SJSA1 (cell line): Measurements from ENCODE around the gene CC2D1A. TPM values are rescaled to one million over a fixed set of nuclear protein-coding genes. Genes with fewer than 3 reads are reported as not detected.
"Not testable (repeated sequence)": the region's sequence is repeated elsewhere in the genome, so short reads cannot be mapped to it uniquely, and the experiment has no call there.

Experiments used
- DNase-seq, 2 experiments: peaks; one replicate each; pipeline ENCODE4 v3.0.0-alpha.2; 2015 to 2020; ENCODE audit warnings: low spot score in 2 of 2, low read depth in 1 of 2
- H3K27ac ChIP-seq: fragments of 250-450 bp; sonication (Bioruptor Pico); 2 replicates; pipeline ENCODE4 v1.5.1; 2020; ENCODE audit warnings: mild to moderate bottlenecking, moderate library complexity
- H3K27me3 ChIP-seq: fragments of 250-450 bp; sonication (Bioruptor Pico); replicated peaks from 2 replicates; pipeline ENCODE4 v1.5.1; 2020; ENCODE audit warnings: mild to moderate bottlenecking, moderate library complexity
- H3K36me3 ChIP-seq: fragments of 250-450 bp; sonication (Bioruptor Pico); 2 replicates; pipeline ENCODE4 v1.5.1; 2020; ENCODE audit warnings: mild to moderate bottlenecking
- H3K4me1 ChIP-seq: fragments of 250-450 bp; sonication (Bioruptor Pico); replicated peaks from 2 replicates; pipeline ENCODE4 v1.6.1; 2021; ENCODE audit warnings: mild to moderate bottlenecking
- H3K4me3 ChIP-seq: fragments of 250-450 bp; sonication (Bioruptor Pico); 2 replicates; pipeline ENCODE4 v1.5.1; 2020; ENCODE audit warnings: mild to moderate bottlenecking
- H3K9me3 ChIP-seq: fragments of 250-450 bp; sonication (Bioruptor Pico); replicated peaks from 2 replicates; pipeline ENCODE4 v1.5.1; 2020; ENCODE audit warnings: mild to moderate bottlenecking
- total RNA-seq: library from RNA; depleted of rRNA; stranded (reverse); fragments of >200 nt; shearing (Covaris generic); gene quantifications from 2 replicates; pipeline ENCODE4 v1.2.3, GENCODE V29; 2014

The CC2D1A gene
- total RNA-seq, 1 experiment from 2014 or later = 18.3 TPM

GRCh38 chr19:13961826-13962698, 56.1 kb downstream of the CC2D1A start:
- no peaks in the 10 kb centered on the region for H3K27me3 ChIP-seq
- H3K9me3 ChIP-seq = no peaks in the 10 kb centered on the region
- no peak overlapping the region for H3K27ac ChIP-seq
- peaks cover 16% of the 10 kb centered on the region for H3K4me1 ChIP-seq
- DNase-seq = no peak
- peaks cover 65% of the 10 kb centered on the region for H3K36me3 ChIP-seq
- no peak overlapping the region for H3K4me3 ChIP-seq

- peaks cover 16% of the 10 kb centered on the region for H3K4me1 ChIP-seq
- H3K27ac ChIP-seq = no peak overlapping the region
- no peak overlapping the region for H3K4me3 ChIP-seq
- no peak for DNase-seq
- no peaks in the 10 kb centered on the region for H3K27me3 ChIP-seq
- H3K9me3 ChIP-seq = no peaks in the 10 kb centered on the region
- H3K36me3 ChIP-seq = peaks cover 61% of the 10 kb centered on the region
These were observed 57.0 kb downstream of the CC2D1A start for GRCh38 chr19:13962699-13963602.

- DNase-seq = no peak
- Histone ChIP-seq H3K9me3 (no peaks in the 10 kb centered on the region), H3K36me3 (peaks cover 59% of the 10 kb centered on the region), H3K27me3 (no peaks in the 10 kb centered on the region), H3K4me3 (no peak overlapping the region), H3K27ac (no peak overlapping the region), H3K4me1 (peaks cover 16% of the 10 kb centered on the region)
These were observed 57.7 kb downstream of the CC2D1A start for GRCh38 chr19:13963603-13964105.

GRCh38 chr19:13964776-13965175, 58.8 kb downstream of the CC2D1A start:
- no peak overlapping the region for H3K27ac ChIP-seq
- no peak overlapping the region for H3K4me3 ChIP-seq
- H3K36me3 ChIP-seq = peaks cover 54% of the 10 kb centered on the region
- no peaks in the 10 kb centered on the region for H3K27me3 ChIP-seq
- H3K9me3 ChIP-seq = no peaks in the 10 kb centered on the region
- peak; percentile 67 to 76 for DNase-seq
- H3K4me1 ChIP-seq = peaks cover 16% of the 10 kb centered on the region

GRCh38 chr19:13965377-13965896, 59.4 kb downstream of the CC2D1A start:
- Histone ChIP-seq H3K4me3 (no peak overlapping the region), H3K27me3 (no peaks in the 10 kb centered on the region), H3K4me1 (peaks cover 16% of the 10 kb centered on the region), H3K9me3 (no peaks in the 10 kb centered on the region), H3K27ac (no peak overlapping the region), H3K36me3 (peaks cover 51% of the 10 kb centered on the region)
- no peak for DNase-seq

- no peaks in the 10 kb centered on the region for H3K9me3 ChIP-seq
These were observed 60.1 kb downstream of the CC2D1A start for GRCh38 chr19:13965926-13966683.

GRCh38 chr19:13966684-13967128, 60.7 kb downstream of the CC2D1A start:
- H3K27me3 ChIP-seq = no peaks in the 10 kb centered on the region

More at GRCh38 chr19:13965926-13966683, 60.1 kb downstream of the CC2D1A start:
- DNase-seq = no peak
- Histone ChIP-seq H3K36me3 (peaks cover 45% of the 10 kb centered on the region), H3K27me3 (no peaks in the 10 kb centered on the region), H3K4me3 (no peak overlapping the region), H3K4me1 (peaks cover 16% of the 10 kb centered on the region), H3K27ac (no peak overlapping the region)

GRCh38 chr19:13967206-13967605, 61.2 kb downstream of the CC2D1A start:
- H3K27me3 ChIP-seq, H3K27ac ChIP-seq, DNase-seq, H3K4me3 ChIP-seq, H3K9me3 ChIP-seq: not testable (repeated sequence)
- H3K4me1 ChIP-seq = peaks cover 16% of the 10 kb centered on the region
- H3K36me3 ChIP-seq = peaks cover 41% of the 10 kb centered on the region

More at GRCh38 chr19:13966684-13967128, 60.7 kb downstream of the CC2D1A start:
- DNase-seq = no peak
- Histone ChIP-seq H3K27ac (no peak overlapping the region), H3K9me3 (no peaks in the 10 kb centered on the region), H3K36me3 (peaks cover 41% of the 10 kb centered on the region), H3K4me1 (peaks cover 16% of the 10 kb centered on the region), H3K4me3 (no peak overlapping the region)

- Histone ChIP-seq H3K27me3 (no peaks in the 10 kb centered on the region), H3K4me3 (no peak overlapping the region), H3K27ac (no peak overlapping the region), H3K4me1 (peaks cover 16% of the 10 kb centered on the region), H3K9me3 (no peaks in the 10 kb centered on the region), H3K36me3 (peaks cover 34% of the 10 kb centered on the region)
- DNase-seq = no peak
These were observed 62.5 kb downstream of the CC2D1A start for GRCh38 chr19:13968383-13968935.

- H3K27ac ChIP-seq = no peak overlapping the region
- H3K4me3 ChIP-seq = no peak overlapping the region
- peaks cover 16% of the 10 kb centered on the region for H3K4me1 ChIP-seq
- peaks cover 34% of the 10 kb centered on the region for H3K36me3 ChIP-seq
- no peak for DNase-seq
- no peaks in the 10 kb centered on the region for H3K9me3 ChIP-seq
- H3K27me3 ChIP-seq = no peaks in the 10 kb centered on the region
These were observed 63.0 kb downstream of the CC2D1A start for GRCh38 chr19:13968999-13969398.

- no peak for DNase-seq
These were observed 63.9 kb downstream of the CC2D1A start for GRCh38 chr19:13969897-13970296.

GRCh38 chr19:13971868-13972267, 65.9 kb downstream of the CC2D1A start:
- not testable (repeated sequence) for H3K4me1 ChIP-seq, H3K4me3 ChIP-seq, H3K27me3 ChIP-seq, DNase-seq, H3K27ac ChIP-seq, H3K9me3 ChIP-seq
- H3K36me3 ChIP-seq = peaks cover 20% of the 10 kb centered on the region

More at GRCh38 chr19:13969897-13970296, 63.9 kb downstream of the CC2D1A start:
- H3K4me1 ChIP-seq = peaks cover 9% of the 10 kb centered on the region
- no peak overlapping the region for H3K4me3 ChIP-seq
- no peak overlapping the region for H3K27ac ChIP-seq
- peaks cover 34% of the 10 kb centered on the region for H3K36me3 ChIP-seq
- H3K9me3 ChIP-seq = no peaks in the 10 kb centered on the region
- H3K27me3 ChIP-seq = no peaks in the 10 kb centered on the region
